ENCODE measurements around the gene GLIPR1L1. TPM values are rescaled to one million over a fixed set of nuclear protein-coding genes. Genes with fewer than 3 reads are reported as not detected.

GLIPR1L1 gene
- polyA plus RNA-seq, 4 donors = not detected

DNA sequence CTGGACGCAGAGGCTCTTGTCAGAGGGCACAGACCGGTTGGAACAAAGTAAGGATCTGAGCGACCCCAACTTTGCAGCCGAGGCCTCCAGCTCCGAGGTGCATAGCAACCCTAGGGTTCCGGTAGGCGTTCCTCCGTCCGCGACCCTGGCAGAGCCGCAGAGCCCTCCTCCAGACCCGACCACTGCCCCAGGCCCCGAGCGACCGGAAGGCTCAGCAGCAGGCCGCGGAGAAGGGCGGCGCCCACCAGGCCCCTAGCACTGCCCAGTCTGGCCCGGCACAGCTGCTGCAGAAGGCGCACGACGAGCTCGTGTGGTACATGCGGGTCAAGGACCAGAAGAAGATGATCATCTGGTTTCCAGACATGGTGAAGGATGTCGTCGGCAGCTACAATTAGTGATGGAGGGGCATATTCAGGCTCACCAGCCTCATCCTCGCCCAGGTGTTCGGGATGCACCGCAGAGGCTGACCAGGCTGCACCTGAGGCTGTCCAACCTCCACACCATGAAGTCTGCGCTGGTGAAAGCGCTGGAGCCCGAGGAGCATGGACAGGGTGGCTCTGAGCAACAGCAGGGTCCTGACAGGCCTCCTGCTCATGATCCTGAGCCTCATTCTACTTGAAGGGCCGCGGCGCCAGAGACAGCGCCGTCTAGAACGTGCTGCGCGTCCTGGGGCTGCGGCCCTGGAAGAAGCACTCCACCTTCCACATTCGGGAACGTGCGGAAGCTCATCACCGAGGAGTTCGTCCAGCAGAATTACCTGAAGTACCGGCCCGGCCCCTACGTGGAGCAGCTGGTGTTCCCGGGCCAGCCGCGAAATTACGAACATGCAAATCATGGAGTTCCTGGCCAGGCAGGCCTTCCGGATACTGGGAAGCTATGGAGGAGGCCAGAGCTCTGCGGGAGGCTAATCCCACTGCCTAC, 28.8 kb upstream of the GLIPR1L1 start:
- DNase-seq (no peak), FAIRE-seq (no peak)
- Histone ChIP-seq H3K9me3 (ENCODE audit: control insufficient read depth in 2 of 2, insufficient read depth in 1 of 2, low read depth in 1 of 2, low read length in 1 of 2) (no peaks in the 10 kb centered on the region), H3K27me3 (ENCODE audit: control insufficient read depth in 3 of 3, insufficient read depth in 3 of 3, low read length in 3 of 3) (no peaks in the 10 kb centered on the region), H3K36me3 (ENCODE audit: control insufficient read depth in 3 of 3, insufficient read depth in 2 of 3, low read depth in 1 of 3, low read length in 3 of 3) (no peaks in the 10 kb centered on the region), H3K4me1 (ENCODE audit: control insufficient read depth in 3 of 3, insufficient read depth in 2 of 3, low read depth in 1 of 3, low read length in 2 of 3) (no peaks in the 10 kb centered on the region), H3K4me3 (ENCODE audit: low read depth in 1 of 3, low read length in 3 of 3) (no peak overlapping the region), H3K27ac (ENCODE audit: low read depth in 1 of 3, low read length in 2 of 3) (no peak overlapping the region)
- 95 to 96% (median 96%) methylated on average over 56 of the region's 56 CpGs for WGBS, 3 donors

GRCh38 chr12:75308279-75308678, 26.2 kb upstream of the GLIPR1L1 start:
- Histone ChIP-seq H3K4me3 (ENCODE audit: low read depth in 1 of 3, low read length in 3 of 3) (no peak overlapping the region), H3K9me3 (ENCODE audit: control insufficient read depth in 2 of 2, insufficient read depth in 1 of 2, low read depth in 1 of 2, low read length in 1 of 2) (no peaks in the 10 kb centered on the region), H3K27ac (ENCODE audit: low read depth in 1 of 3, low read length in 2 of 3) (no peak overlapping the region), H3K4me1 (ENCODE audit: control insufficient read depth in 3 of 3, insufficient read depth in 2 of 3, low read depth in 1 of 3, low read length in 2 of 3) (no peaks in the 10 kb centered on the region), H3K27me3 (ENCODE audit: control insufficient read depth in 3 of 3, insufficient read depth in 3 of 3, low read length in 3 of 3) (no peaks in the 10 kb centered on the region), H3K36me3 (ENCODE audit: control insufficient read depth in 3 of 3, insufficient read depth in 2 of 3, low read depth in 1 of 3, low read length in 3 of 3) (no peaks in the 10 kb centered on the region)
- no peak for FAIRE-seq
- DNase-seq = no peak
- 93 to 95% (median 94%) methylated on average over 2 of the region's 2 CpGs for WGBS, 3 donors

DNA sequence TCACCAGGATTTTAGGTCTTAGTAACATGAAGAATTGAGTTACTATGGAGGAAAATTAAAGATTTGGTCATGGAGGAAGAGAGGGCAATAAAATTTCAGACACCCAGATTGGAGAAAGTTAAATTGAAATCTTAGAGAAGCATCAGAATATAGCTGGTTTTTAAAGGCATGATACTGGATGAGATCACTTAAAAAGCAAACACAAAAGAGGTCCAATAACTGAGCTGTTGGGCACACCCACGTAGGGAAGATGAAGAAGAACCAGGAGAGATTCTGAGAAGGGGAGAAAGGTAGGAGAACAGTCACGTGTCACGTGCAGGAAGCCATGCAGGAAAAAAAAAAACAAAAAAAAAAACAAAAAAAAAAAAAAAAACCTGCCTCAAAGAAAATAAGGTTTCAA, 23.1 kb upstream of the GLIPR1L1 start:
- Histone ChIP-seq H3K9me3 (ENCODE audit: control insufficient read depth in 2 of 2, insufficient read depth in 1 of 2, low read depth in 1 of 2, low read length in 1 of 2) (no peaks in the 10 kb centered on the region), H3K4me3 (ENCODE audit: low read depth in 1 of 3, low read length in 3 of 3) (no peak overlapping the region), H3K27me3 (ENCODE audit: control insufficient read depth in 3 of 3, insufficient read depth in 3 of 3, low read length in 3 of 3) (no peaks in the 10 kb centered on the region), H3K36me3 (ENCODE audit: control insufficient read depth in 3 of 3, insufficient read depth in 2 of 3, low read depth in 1 of 3, low read length in 3 of 3) (no peaks in the 10 kb centered on the region), H3K4me1 (ENCODE audit: control insufficient read depth in 3 of 3, insufficient read depth in 2 of 3, low read depth in 1 of 3, low read length in 2 of 3) (no peaks in the 10 kb centered on the region), H3K27ac (ENCODE audit: low read depth in 1 of 3, low read length in 2 of 3) (no peak overlapping the region)
- WGBS, 3 donors = 76 to 84% (median 80%) methylated on average over 3 of the region's 3 CpGs
- FAIRE-seq = no peak
- no peak for DNase-seq

GRCh38 chr12:75315518-75315917, 19.0 kb upstream of the GLIPR1L1 start:
- no peak for DNase-seq
- no peak overlapping the region for H3K27ac ChIP-seq (ENCODE audit: low read depth in 1 of 3, low read length in 2 of 3)
- no peaks in the 10 kb centered on the region for H3K36me3 ChIP-seq (ENCODE audit: control insufficient read depth in 3 of 3, insufficient read depth in 2 of 3, low read depth in 1 of 3, low read length in 3 of 3)
- no peaks in the 10 kb centered on the region for H3K9me3 ChIP-seq (ENCODE audit: control insufficient read depth in 2 of 2, insufficient read depth in 1 of 2, low read depth in 1 of 2, low read length in 1 of 2)
- no peak for FAIRE-seq
- H3K27me3 ChIP-seq (ENCODE audit: control insufficient read depth in 3 of 3, insufficient read depth in 3 of 3, low read length in 3 of 3) = no peaks in the 10 kb centered on the region
- H3K4me3 ChIP-seq (ENCODE audit: low read depth in 1 of 3, low read length in 3 of 3) = no peak overlapping the region
- H3K4me1 ChIP-seq (ENCODE audit: control insufficient read depth in 3 of 3, insufficient read depth in 2 of 3, low read depth in 1 of 3, low read length in 2 of 3) = no peaks in the 10 kb centered on the region

DNA sequence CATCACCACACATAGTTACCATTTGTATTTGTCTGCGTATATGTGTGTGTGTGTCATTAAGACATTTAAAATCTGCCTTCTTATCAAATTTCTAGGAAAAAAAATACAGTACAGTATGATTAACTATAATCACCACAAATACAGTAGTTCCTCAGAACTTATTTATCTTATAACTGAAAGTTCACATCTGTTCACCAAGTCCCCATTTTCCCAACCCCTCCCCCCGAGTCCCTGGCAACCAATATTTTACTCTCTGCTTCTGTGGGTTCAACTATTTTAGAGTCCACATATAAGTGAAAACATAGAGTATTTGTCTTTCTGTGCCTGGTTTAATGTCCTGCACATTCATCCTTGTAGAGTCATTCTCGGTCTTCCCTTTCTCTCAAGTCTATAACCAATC, 16.7 kb upstream of the GLIPR1L1 start:
- FAIRE-seq (no peak), DNase-seq (no peak)
- Histone ChIP-seq H3K4me3 (ENCODE audit: low read depth in 1 of 3, low read length in 3 of 3) (no peak overlapping the region), H3K4me1 (ENCODE audit: control insufficient read depth in 3 of 3, insufficient read depth in 2 of 3, low read depth in 1 of 3, low read length in 2 of 3) (no peaks in the 10 kb centered on the region), H3K27me3 (ENCODE audit: control insufficient read depth in 3 of 3, insufficient read depth in 3 of 3, low read length in 3 of 3) (no peaks in the 10 kb centered on the region), H3K36me3 (ENCODE audit: control insufficient read depth in 3 of 3, insufficient read depth in 2 of 3, low read depth in 1 of 3, low read length in 3 of 3) (no peaks in the 10 kb centered on the region), H3K9me3 (ENCODE audit: control insufficient read depth in 2 of 2, insufficient read depth in 1 of 2, low read depth in 1 of 2, low read length in 1 of 2) (no peaks in the 10 kb centered on the region), H3K27ac (ENCODE audit: low read depth in 1 of 3, low read length in 2 of 3) (no peak overlapping the region)
- WGBS, 3 donors = 79 to 91% (median 84%) methylated on average over 3 of the region's 3 CpGs

DNA sequence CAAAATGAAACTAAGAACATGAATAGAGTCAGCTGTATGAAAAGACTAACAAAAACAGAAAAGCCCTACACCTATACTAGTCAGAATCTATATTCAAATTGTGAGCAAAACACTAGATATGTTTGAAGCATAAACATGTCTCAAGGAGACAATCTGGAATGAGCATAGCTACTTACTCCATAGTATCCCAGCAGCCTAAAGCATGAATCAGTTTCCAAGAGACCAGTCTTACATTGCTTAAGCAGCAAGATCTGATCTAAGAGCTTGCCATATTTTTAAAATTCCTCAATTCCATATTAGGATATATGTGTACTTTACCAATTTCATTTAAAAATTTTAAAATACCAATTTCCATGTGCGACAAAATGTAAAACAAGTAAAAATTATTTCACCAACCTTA, 12.0 kb upstream of the GLIPR1L1 start:
- no peaks in the 10 kb centered on the region for H3K27me3 ChIP-seq (ENCODE audit: control insufficient read depth in 3 of 3, insufficient read depth in 3 of 3, low read length in 3 of 3)
- DNase-seq (no peak), FAIRE-seq (no peak)
- no peaks in the 10 kb centered on the region for H3K4me1 ChIP-seq (ENCODE audit: control insufficient read depth in 3 of 3, insufficient read depth in 2 of 3, low read depth in 1 of 3, low read length in 2 of 3)
- H3K27ac ChIP-seq (ENCODE audit: low read depth in 1 of 3, low read length in 2 of 3) = no peak overlapping the region
- H3K36me3 ChIP-seq (ENCODE audit: control insufficient read depth in 3 of 3, insufficient read depth in 2 of 3, low read depth in 1 of 3, low read length in 3 of 3) = no peaks in the 10 kb centered on the region
- 0 to 1% (median 0%) methylated on average over 1 of the region's 1 CpG for WGBS, 3 donors
- H3K4me3 ChIP-seq (ENCODE audit: low read depth in 1 of 3, low read length in 3 of 3) = no peak overlapping the region
- no peaks in the 10 kb centered on the region for H3K9me3 ChIP-seq (ENCODE audit: control insufficient read depth in 2 of 2, insufficient read depth in 1 of 2, low read depth in 1 of 2, low read length in 1 of 2)

GRCh38 chr12:75323663-75324062, 10.8 kb upstream of the GLIPR1L1 start:
- no peak overlapping the region for H3K27ac ChIP-seq (ENCODE audit: low read depth in 1 of 3, low read length in 2 of 3)
- no peak overlapping the region for H3K4me3 ChIP-seq (ENCODE audit: low read depth in 1 of 3, low read length in 3 of 3)
- H3K9me3 ChIP-seq (ENCODE audit: control insufficient read depth in 2 of 2, insufficient read depth in 1 of 2, low read depth in 1 of 2, low read length in 1 of 2) = no peaks in the 10 kb centered on the region
- FAIRE-seq = no peak
- WGBS, 3 donors = 71 to 93% (median 73%) methylated on average over 3 of the region's 3 CpGs
- no peaks in the 10 kb centered on the region for H3K4me1 ChIP-seq (ENCODE audit: control insufficient read depth in 3 of 3, insufficient read depth in 2 of 3, low read depth in 1 of 3, low read length in 2 of 3)
- no peaks in the 10 kb centered on the region for H3K27me3 ChIP-seq (ENCODE audit: control insufficient read depth in 3 of 3, insufficient read depth in 3 of 3, low read length in 3 of 3)
- DNase-seq = no peak
- H3K36me3 ChIP-seq (ENCODE audit: control insufficient read depth in 3 of 3, insufficient read depth in 2 of 3, low read depth in 1 of 3, low read length in 3 of 3) = no peaks in the 10 kb centered on the region

GRCh38 chr12:75327642-75328041, 6.8 kb upstream of the GLIPR1L1 start:
- Histone ChIP-seq H3K4me1 (ENCODE audit: control insufficient read depth in 3 of 3, insufficient read depth in 2 of 3, low read depth in 1 of 3, low read length in 2 of 3) (no peaks in the 10 kb centered on the region), H3K27me3 (ENCODE audit: control insufficient read depth in 3 of 3, insufficient read depth in 3 of 3, low read length in 3 of 3) (no peaks in the 10 kb centered on the region), H3K9me3 (ENCODE audit: control insufficient read depth in 2 of 2, insufficient read depth in 1 of 2, low read depth in 1 of 2, low read length in 1 of 2) (no peaks in the 10 kb centered on the region), H3K4me3 (ENCODE audit: low read depth in 1 of 3, low read length in 3 of 3) (no peak overlapping the region), H3K27ac (ENCODE audit: low read depth in 1 of 3, low read length in 2 of 3) (no peak overlapping the region), H3K36me3 (ENCODE audit: control insufficient read depth in 3 of 3, insufficient read depth in 2 of 3, low read depth in 1 of 3, low read length in 3 of 3) (no peaks in the 10 kb centered on the region)
- 82 to 94% (median 92%) methylated on average over 1 of the region's 1 CpG for WGBS, 3 donors
- no peak for DNase-seq
- peak; percentile 88 for FAIRE-seq
